ENCODE measurements around the gene CSPG5.

- TF ChIP-seq CTCF (IDR thresholded peaks at IDR 0.05) (no peak), POLR2A (IDR thresholded peaks at IDR 0.05) (no peak)
Observed at GRCh38 chr3:47536221-47536891, 42.3 kb downstream of the CSPG5 start.

Measured in testis (tissue), 2 donors.